ENCODE data around the gene RAB6B.

The RAB6B gene

GRCh38 chr3:133895208-133896001 is at the start of gene RAB6B:
RAB6B (minus strand) TSS chr3:133895882; CDS start chr3:133895466, 416 bp downstream.
- TF ChIP-seq, protein P1, sequence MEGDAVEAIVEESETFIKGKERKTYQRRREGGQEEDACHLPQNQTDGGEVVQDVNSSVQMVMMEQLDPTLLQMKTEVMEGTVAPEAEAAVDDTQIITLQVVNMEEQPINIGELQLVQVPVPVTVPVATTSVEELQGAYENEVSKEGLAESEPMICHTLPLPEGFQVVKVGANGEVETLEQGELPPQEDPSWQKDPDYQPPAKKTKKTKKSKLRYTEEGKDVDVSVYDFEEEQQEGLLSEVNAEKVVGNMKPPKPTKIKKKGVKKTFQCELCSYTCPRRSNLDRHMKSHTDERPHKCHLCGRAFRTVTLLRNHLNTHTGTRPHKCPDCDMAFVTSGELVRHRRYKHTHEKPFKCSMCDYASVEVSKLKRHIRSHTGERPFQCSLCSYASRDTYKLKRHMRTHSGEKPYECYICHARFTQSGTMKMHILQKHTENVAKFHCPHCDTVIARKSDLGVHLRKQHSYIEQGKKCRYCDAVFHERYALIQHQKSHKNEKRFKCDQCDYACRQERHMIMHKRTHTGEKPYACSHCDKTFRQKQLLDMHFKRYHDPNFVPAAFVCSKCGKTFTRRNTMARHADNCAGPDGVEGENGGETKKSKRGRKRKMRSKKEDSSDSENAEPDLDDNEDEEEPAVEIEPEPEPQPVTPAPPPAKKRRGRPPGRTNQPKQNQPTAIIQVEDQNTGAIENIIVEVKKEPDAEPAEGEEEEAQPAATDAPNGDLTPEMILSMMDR (IDR thresholded peaks at IDR 0.05; ENCODE audit: insufficient read depth, low read depth, low read length, missing control alignments), result no peak
- peak within 1 kb of the TSS; percentile 34 for H3K4me3 ChIP-seq (ENCODE audit: low read length)
- peak; percentile 39 for DNase-seq (ENCODE audit: low read depth)

GRCh38 chr3:133944641-133945380 is 49.1 kb upstream of the RAB6B start:
- DNase-seq (ENCODE audit: low read depth), result peak; percentile 41
- H3K4me3 ChIP-seq (ENCODE audit: low read length), result no peak overlapping the region
- TF ChIP-seq, protein P1 (IDR thresholded peaks at IDR 0.05; ENCODE audit: insufficient read depth, low read depth, low read length, missing control alignments), result no peak

- peak; percentile 39 for DNase-seq (ENCODE audit: low read depth)
- TF ChIP-seq, protein P1 (IDR thresholded peaks at IDR 0.05; ENCODE audit: insufficient read depth, low read depth, low read length, missing control alignments), result no peak
- H3K4me3 ChIP-seq (ENCODE audit: low read length), result no peak overlapping the region
Observed at GRCh38 chr3:133944181-133944580, 48.5 kb upstream of the RAB6B start.

- H3K4me3 ChIP-seq (ENCODE audit: low read length), result no peak overlapping the region
- TF ChIP-seq, protein P1 (IDR thresholded peaks at IDR 0.05; ENCODE audit: insufficient read depth, low read depth, low read length, missing control alignments), result no peak
- peak; percentile 88 for DNase-seq (ENCODE audit: low read depth)
Observed at GRCh38 chr3:133943639-133944141, 48.0 kb upstream of the RAB6B start.

GRCh38 chr3:133943031-133943535 is 47.4 kb upstream of the RAB6B start:
- H3K4me3 ChIP-seq (ENCODE audit: low read length), result no peak overlapping the region
- DNase-seq (ENCODE audit: low read depth), result no peak
- TF ChIP-seq, protein P1 (IDR thresholded peaks at IDR 0.05; ENCODE audit: insufficient read depth, low read depth, low read length, missing control alignments), result no peak

GRCh38 chr3:133941415-133941821 is 45.7 kb upstream of the RAB6B start:
- DNase-seq (ENCODE audit: low read depth), result no peak
- no peak overlapping the region for H3K4me3 ChIP-seq (ENCODE audit: low read length)
- TF ChIP-seq, protein P1 (IDR thresholded peaks at IDR 0.05; ENCODE audit: insufficient read depth, low read depth, low read length, missing control alignments), result no peak
